Trophoblast cell (in vitro differentiated cells and primary cell): Measurements from ENCODE around the gene DIS3L2.

ENCODE experiments used
- DNase-seq, 2 donors: peaks; one replicate each; pipeline ENCODE4 v3.0.0-alpha.2; 2016
- H2AFZ ChIP-seq: 2 replicates; pipeline ENCODE4 v1.6.1; 2013; ENCODE audit warnings: low read length, moderate library complexity, mild to moderate bottlenecking; ENCODE audit not compliant: insufficient read depth, poor library complexity
- H2AK5ac ChIP-seq: 2 replicates; pipeline ENCODE4 v1.6.1; 2013; ENCODE audit warnings: mild to moderate bottlenecking, low read length
- H2BK120ac ChIP-seq: 2 replicates; pipeline ENCODE4 v1.6.1; 2013; ENCODE audit warnings: low read length, mild to moderate bottlenecking, moderate library complexity; ENCODE audit not compliant: insufficient read depth, poor library complexity
- H2BK12ac ChIP-seq: 2 replicates; pipeline ENCODE4 v1.6.1; 2013; ENCODE audit warnings: mild to moderate bottlenecking, low read length, moderate library complexity
- H2BK5ac ChIP-seq: 2 replicates; pipeline ENCODE4 v1.6.1; 2013; ENCODE audit warnings: low read length, low read depth, moderate library complexity, mild to moderate bottlenecking; ENCODE audit not compliant: poor library complexity
- H3K14ac ChIP-seq: 2 replicates; pipeline ENCODE4 v1.6.1; 2013; ENCODE audit warnings: mild to moderate bottlenecking, low read length
- H3K18ac ChIP-seq: 2 replicates; pipeline ENCODE4 v1.6.1; 2013; ENCODE audit warnings: mild to moderate bottlenecking, low read length
- H3K23ac ChIP-seq: 2 replicates; pipeline ENCODE4 v1.6.1; 2013; ENCODE audit warnings: low read length
- H3K27ac ChIP-seq: 2 replicates; pipeline ENCODE4 v1.5.1; 2013; ENCODE audit warnings: low read depth, mild to moderate bottlenecking, inconsistent platforms, low read length, moderate library complexity
- H3K27me3 ChIP-seq: 2 replicates; pipeline ENCODE4 v1.6.1; 2013; ENCODE audit warnings: inconsistent platforms, mild to moderate bottlenecking, low read length, moderate library complexity; ENCODE audit not compliant: insufficient read depth
- H3K36me3 ChIP-seq, 2 experiments: 1 replicate in 1 of 2; 2 replicates in 1 of 2; pipeline ENCODE4 v1.6.1; 2013; ENCODE audit warnings: low read length in 2 of 2, mild to moderate bottlenecking in 2 of 2, moderate library complexity in 1 of 2; ENCODE audit not compliant: insufficient read depth in 2 of 2, control insufficient read depth in 1 of 2
- H3K4ac ChIP-seq: 2 replicates; pipeline ENCODE4 v1.6.1; 2013; ENCODE audit warnings: low read depth, mild to moderate bottlenecking, low read length, moderate library complexity
- H3K4me1 ChIP-seq, 2 experiments: 1 replicate in 1 of 2; 2 replicates in 1 of 2; pipeline ENCODE4 v1.6.1; 2013; ENCODE audit warnings: low read length in 2 of 2, mild to moderate bottlenecking in 2 of 2, moderate library complexity in 1 of 2; ENCODE audit not compliant: insufficient read depth in 2 of 2, control insufficient read depth in 1 of 2
- H3K4me2 ChIP-seq: 2 replicates; pipeline ENCODE4 v1.6.1; 2013; ENCODE audit warnings: inconsistent platforms, mild to moderate bottlenecking, low read length, moderate library complexity
- H3K4me3 ChIP-seq: 2 replicates; pipeline ENCODE4 v1.5.1; 2013; ENCODE audit warnings: mild to moderate bottlenecking, low read depth, low read length, inconsistent platforms
- H3K79me1 ChIP-seq: one replicate; pipeline ENCODE4 v1.6.1; 2013; ENCODE audit warnings: low read length
- H3K79me2 ChIP-seq: 2 replicates; pipeline ENCODE4 v1.6.1; 2013; ENCODE audit warnings: low read length, mild to moderate bottlenecking; ENCODE audit not compliant: control insufficient read depth, insufficient read depth, poor library complexity
- H3K9ac ChIP-seq: 2 replicates; pipeline ENCODE4 v1.6.1; 2013; ENCODE audit warnings: mild to moderate bottlenecking, low read length
- H3K9me3 ChIP-seq: 2 replicates; pipeline ENCODE4 v1.6.1; 2013; ENCODE audit warnings: low read depth, mild to moderate bottlenecking, control low read depth, inconsistent platforms, low read length; ENCODE audit not compliant: insufficient read depth
- H4K12ac ChIP-seq: 2 replicates; pipeline ENCODE4 v1.6.1; 2013; ENCODE audit warnings: low read depth, mild to moderate bottlenecking, low read length, moderate library complexity
- H4K8ac ChIP-seq: 2 replicates; pipeline ENCODE4 v1.6.1; 2013; ENCODE audit warnings: low read depth, mild to moderate bottlenecking, low read length, moderate library complexity
- H4K91ac ChIP-seq: one replicate; pipeline ENCODE4 v1.6.1; 2013; ENCODE audit warnings: low read depth, mild to moderate bottlenecking, low read length, moderate library complexity
- WGBS: extraction: QIAGEN DNeasy Blood & Tissue Kit; methylation state at CpG from one replicate; pipeline ENCODE4 v1.1.7; 2013; ENCODE audit warnings: missing lambda C conversion rate; ENCODE audit not compliant: insufficient read length, insufficient coverage; ENCODE audit errors: extremely low coverage; 5-methylcytosine and 5-hydroxymethylcytosine counted together

Gene DIS3L2

DNA sequence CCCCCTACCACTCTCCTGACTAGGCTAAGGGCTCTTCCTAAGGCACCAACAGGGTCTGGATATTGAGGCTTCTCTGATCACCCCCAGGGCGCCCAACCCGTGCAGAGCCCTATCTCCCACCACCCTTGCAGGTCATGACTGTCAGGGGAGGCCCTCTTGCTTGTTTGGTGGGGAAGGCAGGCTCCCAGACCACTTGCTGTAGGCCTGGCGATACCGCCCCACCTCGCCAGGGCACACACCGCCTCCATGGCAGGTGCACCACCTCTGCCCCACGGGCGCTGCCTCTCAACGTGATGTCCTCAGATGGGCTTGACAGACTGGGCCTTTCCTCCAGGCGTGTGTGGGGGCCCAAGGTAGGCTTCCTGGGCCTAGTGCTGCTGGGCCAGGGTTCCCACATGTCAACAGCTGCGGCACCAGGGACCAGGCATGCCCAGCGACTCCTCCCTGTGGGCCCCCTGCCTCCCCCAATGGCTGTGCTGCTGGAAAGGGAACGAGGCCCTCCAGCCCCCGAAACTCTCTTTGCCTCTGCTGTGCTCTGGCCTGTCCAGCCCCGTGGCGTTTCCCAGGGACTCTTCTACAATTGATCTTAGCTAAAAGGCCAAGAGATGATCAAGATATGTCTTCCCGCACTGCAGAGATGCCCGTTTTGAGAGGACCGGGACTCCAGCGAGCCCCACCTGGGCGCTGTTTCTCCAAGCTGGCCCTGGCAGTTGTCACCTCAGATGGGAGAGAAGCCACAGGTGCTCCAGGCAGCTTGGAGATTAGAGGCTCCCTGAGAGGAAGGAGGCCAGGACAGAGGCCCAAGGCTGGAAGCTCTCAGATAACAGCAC, 42.8 kb upstream of the DIS3L2 start:
- Histone ChIP-seq H4K12ac (no peak overlapping the region), H2AK5ac (no peak overlapping the region), H2BK120ac (no peak overlapping the region), H3K9me3 (no peaks in the 10 kb centered on the region), H3K4me2 (no peak overlapping the region), H3K9ac (no peak overlapping the region), H3K14ac (no peak overlapping the region), H3K27ac (no peak overlapping the region), H4K8ac (no peak overlapping the region), H3K23ac (no peak overlapping the region), H3K79me2 (no peaks in the 10 kb centered on the region), H2BK5ac (no peak overlapping the region), H3K4me3 (no peak overlapping the region), H3K79me1 (no peaks in the 10 kb centered on the region), H3K18ac (no peak overlapping the region), H2AFZ (no peak overlapping the region), H3K4me1 (peaks cover 0 to 5% of the 10 kb centered on the region in 2 experiments), H3K27me3 (no peaks in the 10 kb centered on the region), H3K36me3 (no peaks in the 10 kb centered on the region), H3K4ac (no peak overlapping the region), H4K91ac (no peak overlapping the region), H2BK12ac (no peak overlapping the region)
- DNase-seq: no peak
- no CpG with 5 or more reads among the region's 21 CpGs for WGBS

DNA sequence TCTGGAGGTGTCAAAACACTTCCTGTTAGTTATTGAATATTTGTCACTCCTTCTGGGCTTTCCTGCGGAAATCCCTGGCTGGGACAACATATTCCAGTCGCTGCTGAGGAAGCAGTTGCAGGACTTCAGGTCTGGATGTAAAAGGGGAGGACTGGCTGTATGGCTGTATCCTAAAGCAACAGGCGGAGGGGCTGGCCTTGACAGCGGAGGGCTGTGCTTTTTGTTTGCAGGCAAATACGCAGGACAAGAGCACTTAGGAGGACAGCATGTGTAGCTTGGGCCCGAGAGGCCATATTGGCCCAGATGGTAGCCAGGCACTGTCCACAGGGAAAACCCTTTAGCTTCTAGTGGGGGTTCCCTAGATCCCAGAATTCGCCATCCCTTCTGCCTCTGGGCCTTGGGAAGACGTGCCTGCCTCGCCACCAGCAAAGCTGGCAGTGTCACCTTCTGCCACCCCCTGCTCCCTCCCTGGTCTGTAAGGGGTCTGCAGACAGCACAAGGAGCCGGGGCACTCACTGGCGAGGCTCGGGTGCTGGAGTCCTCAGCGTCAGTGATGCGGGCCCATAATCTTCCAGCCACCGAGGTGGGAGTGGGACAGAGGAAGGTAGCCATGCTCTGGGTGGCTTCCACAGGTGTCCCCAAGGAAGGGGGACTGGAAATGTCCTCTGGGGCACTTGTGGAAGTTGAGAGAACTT, 42.0 kb upstream of the DIS3L2 start:
- Histone ChIP-seq H3K18ac (no peak overlapping the region), H3K23ac (no peak overlapping the region), H3K14ac (no peak overlapping the region), H2AK5ac (no peak overlapping the region), H3K4me1 (peaks cover 0 to 5% of the 10 kb centered on the region in 2 experiments), H2AFZ (no peak overlapping the region), H3K79me1 (no peaks in the 10 kb centered on the region), H4K8ac (no peak overlapping the region), H4K91ac (no peak overlapping the region), H3K4me3 (no peak overlapping the region), H3K9me3 (no peaks in the 10 kb centered on the region), H3K4me2 (no peak overlapping the region), H2BK120ac (no peak overlapping the region), H3K4ac (no peak overlapping the region), H2BK12ac (no peak overlapping the region), H3K27ac (no peak overlapping the region), H3K36me3 (no peaks in the 10 kb centered on the region), H4K12ac (no peak overlapping the region), H3K27me3 (no peaks in the 10 kb centered on the region), H3K9ac (no peak overlapping the region), H2BK5ac (no peak overlapping the region), H3K79me2 (no peaks in the 10 kb centered on the region)
- no CpG with 5 or more reads among the region's 15 CpGs for WGBS
- no peak for DNase-seq

DNA sequence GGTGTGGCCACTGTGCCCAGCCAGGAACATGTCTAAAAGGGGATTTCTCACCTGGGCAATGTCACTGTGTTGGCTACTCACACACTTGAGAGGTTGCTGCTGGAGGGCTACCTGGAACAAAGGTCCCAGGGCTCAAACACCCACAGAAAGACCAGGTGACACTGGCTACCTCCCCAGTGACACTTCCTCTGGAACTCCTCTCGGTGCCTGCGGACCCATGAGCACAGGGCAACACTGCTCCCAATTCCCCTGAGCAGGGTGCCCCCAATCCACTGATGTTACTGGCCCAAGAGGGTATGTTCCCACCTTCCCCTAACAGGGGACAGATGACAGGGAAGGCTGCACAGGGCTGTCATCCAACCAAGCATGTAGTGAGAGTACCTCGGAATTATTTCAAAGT, 41.1 kb upstream of the DIS3L2 start:
- no peak overlapping the region for H2BK12ac ChIP-seq
- H3K27me3 ChIP-seq: peaks cover 5% of the 10 kb centered on the region
- H4K12ac ChIP-seq: no peak overlapping the region
- no peak overlapping the region for H3K4me2 ChIP-seq
- peaks cover under 1 to 6% of the 10 kb centered on the region in 2 experiments for H3K4me1 ChIP-seq
- no peak overlapping the region for H3K18ac ChIP-seq
- no peak overlapping the region for H2BK5ac ChIP-seq
- H3K27ac ChIP-seq: no peak overlapping the region
- H3K79me2 ChIP-seq: no peaks in the 10 kb centered on the region
- no peaks in the 10 kb centered on the region for H3K79me1 ChIP-seq
- no peak overlapping the region for H2BK120ac ChIP-seq
- H3K14ac ChIP-seq: no peak overlapping the region
- H2AK5ac ChIP-seq: no peak overlapping the region
- no peak for DNase-seq
- H4K8ac ChIP-seq: no peak overlapping the region
- no peak overlapping the region for H3K4me3 ChIP-seq
- no peak overlapping the region for H3K9ac ChIP-seq
- WGBS: no CpG with 5 or more reads among the region's 3 CpGs
- no peak overlapping the region for H2AFZ ChIP-seq
- H3K9me3 ChIP-seq: no peaks in the 10 kb centered on the region
- H3K4ac ChIP-seq: no peak overlapping the region
- no peak overlapping the region for H4K91ac ChIP-seq
- no peaks in the 10 kb centered on the region for H3K36me3 ChIP-seq
- H3K23ac ChIP-seq: no peak overlapping the region

DNA sequence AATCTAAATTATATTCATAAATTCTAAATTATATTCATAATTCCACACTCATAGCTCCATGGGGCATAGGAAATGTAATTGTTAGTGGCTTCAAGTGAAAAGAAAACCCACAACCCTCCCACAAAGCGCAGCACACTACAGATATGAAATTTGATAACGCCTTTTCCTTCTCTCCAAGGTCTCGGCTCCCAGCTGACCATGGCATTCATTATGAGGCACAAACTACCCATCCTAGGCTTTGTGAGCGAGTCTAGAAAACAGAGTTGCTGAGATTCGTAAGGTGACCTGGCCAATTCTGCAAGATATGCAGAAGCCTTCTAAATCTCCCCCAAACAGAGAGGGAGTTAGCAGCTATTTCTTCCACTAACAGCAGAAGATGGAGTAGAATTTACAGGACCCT, 40.7 kb upstream of the DIS3L2 start:
- no peak overlapping the region for H3K14ac ChIP-seq
- no peak overlapping the region for H2AK5ac ChIP-seq
- H4K91ac ChIP-seq: no peak overlapping the region
- no peak overlapping the region for H4K12ac ChIP-seq
- DNase-seq: no peak
- peaks cover 9% of the 10 kb centered on the region for H3K27me3 ChIP-seq
- H2AFZ ChIP-seq: no peak overlapping the region
- H3K4ac ChIP-seq: no peak overlapping the region
- no peak overlapping the region for H2BK5ac ChIP-seq
- no peak overlapping the region for H3K4me2 ChIP-seq
- H3K27ac ChIP-seq: no peak overlapping the region
- H3K4me3 ChIP-seq: no peak overlapping the region
- H3K79me1 ChIP-seq: no peaks in the 10 kb centered on the region
- peaks cover 3% of the 10 kb centered on the region for H3K9me3 ChIP-seq
- no peaks in the 10 kb centered on the region for H3K79me2 ChIP-seq
- H4K8ac ChIP-seq: no peak overlapping the region
- no peak overlapping the region for H2BK12ac ChIP-seq
- no CpG with 5 or more reads among the region's 5 CpGs for WGBS
- no peak overlapping the region for H3K18ac ChIP-seq
- H2BK120ac ChIP-seq: no peak overlapping the region
- H3K23ac ChIP-seq: no peak overlapping the region
- H3K36me3 ChIP-seq: no peaks in the 10 kb centered on the region
- no peak overlapping the region for H3K9ac ChIP-seq
- H3K4me1 ChIP-seq: peaks cover 5 to 10% of the 10 kb centered on the region in 2 experiments
